ENCODE data around the gene NPIPB2.
"Not testable (repeated sequence)": the region's sequence is repeated elsewhere in the genome, so short reads cannot be mapped to it uniquely, and the experiment has no call there.

Gene NPIPB2

DNA sequence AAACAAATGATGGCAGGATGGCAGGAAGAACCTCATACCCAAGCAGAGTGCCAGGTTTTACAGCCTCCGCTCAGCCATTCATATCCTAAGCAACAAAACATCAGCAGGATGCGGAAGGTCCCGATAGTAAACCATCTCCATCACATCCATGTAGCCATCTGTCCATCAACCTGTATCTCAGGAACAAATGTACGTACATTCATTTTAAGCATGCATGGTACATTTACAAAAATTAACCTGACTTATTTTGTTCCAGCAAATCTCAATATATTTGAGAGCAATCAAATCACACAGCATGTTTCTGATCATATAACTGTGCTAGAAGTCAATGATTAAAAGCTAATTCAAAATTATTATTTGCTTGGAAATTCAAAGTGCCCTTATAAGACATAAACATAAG, at the start of gene NPIPB2:
Gene NPIPB2 (minus strand): TSS at position 101 of the 400 bp plus-strand sequence. CDS start 0 bp downstream, at position 101.
- not testable (repeated sequence) for TF ChIP-seq EGR1 (IDR thresholded peaks at IDR 0.05); YY1 (IDR thresholded peaks at IDR 0.05; ENCODE audit: low read depth)
- TF ChIP-seq, protein P1, sequence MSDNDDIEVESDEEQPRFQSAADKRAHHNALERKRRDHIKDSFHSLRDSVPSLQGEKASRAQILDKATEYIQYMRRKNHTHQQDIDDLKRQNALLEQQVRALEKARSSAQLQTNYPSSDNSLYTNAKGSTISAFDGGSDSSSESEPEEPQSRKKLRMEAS (IDR thresholded peaks at IDR 0.05) = not testable (repeated sequence)

DNA sequence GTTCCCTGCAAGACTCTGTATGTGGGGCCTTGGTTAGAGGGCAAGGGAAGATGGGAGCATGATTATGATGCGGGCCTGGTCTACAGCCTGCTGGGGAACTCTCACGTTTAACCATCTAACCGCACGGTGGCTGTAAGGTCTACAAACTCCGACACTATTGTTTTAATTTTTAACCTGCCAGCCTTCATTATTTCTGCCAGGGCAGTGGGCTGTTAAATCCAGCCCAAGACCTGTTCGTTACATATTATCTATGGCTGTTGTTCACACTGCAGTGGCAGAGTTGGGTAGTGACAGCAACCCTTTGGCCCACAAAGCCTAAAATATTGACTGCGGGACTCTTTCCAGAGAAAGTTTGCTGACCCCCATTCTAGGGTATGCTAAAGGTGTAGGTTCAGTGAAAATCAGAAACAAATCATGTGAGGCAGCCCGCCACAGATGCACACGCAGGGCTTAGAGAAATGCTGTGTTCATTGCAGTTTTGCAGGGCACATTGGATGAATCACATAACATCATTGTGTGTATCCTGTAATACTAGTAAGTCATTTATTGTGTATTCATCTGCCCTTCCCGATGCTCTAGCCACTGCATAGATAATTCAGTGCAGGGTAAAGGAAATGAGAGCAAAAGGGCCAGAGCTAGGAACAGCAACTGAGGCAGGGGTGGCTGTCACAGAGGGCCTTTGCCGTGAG, 49.0 kb upstream of the NPIPB2 start:
- TF ChIP-seq, protein P1 (IDR thresholded peaks at IDR 0.05) = no peak
- TF ChIP-seq ZBTB7A (IDR thresholded peaks at IDR 0.05; ENCODE audit: low read depth) (no peak), YY1 (IDR thresholded peaks at IDR 0.05; ENCODE audit: low read depth) (no peak), NFIC (IDR thresholded peaks at IDR 0.05) (no peak), TEAD4 (IDR thresholded peaks at IDR 0.05) (no peak), FOXM1 (IDR thresholded peaks at IDR 0.05; ENCODE audit: borderline replicate concordance, low read depth) (no peak), EGR1 (IDR thresholded peaks at IDR 0.05) (no peak), TAF1 (IDR thresholded peaks at IDR 0.05; ENCODE audit: low read depth) (no peak), EP300 (IDR thresholded peaks at IDR 0.05; ENCODE audit: borderline replicate concordance) (no peak), TCF12 (IDR thresholded peaks at IDR 0.05; ENCODE audit: low read depth) (no peak), RAD21 (IDR thresholded peaks at IDR 0.05; ENCODE audit: low read depth) (no peak), CEBPB (IDR thresholded peaks at IDR 0.05) (no peak)
- TF ChIP-seq, protein P2, sequence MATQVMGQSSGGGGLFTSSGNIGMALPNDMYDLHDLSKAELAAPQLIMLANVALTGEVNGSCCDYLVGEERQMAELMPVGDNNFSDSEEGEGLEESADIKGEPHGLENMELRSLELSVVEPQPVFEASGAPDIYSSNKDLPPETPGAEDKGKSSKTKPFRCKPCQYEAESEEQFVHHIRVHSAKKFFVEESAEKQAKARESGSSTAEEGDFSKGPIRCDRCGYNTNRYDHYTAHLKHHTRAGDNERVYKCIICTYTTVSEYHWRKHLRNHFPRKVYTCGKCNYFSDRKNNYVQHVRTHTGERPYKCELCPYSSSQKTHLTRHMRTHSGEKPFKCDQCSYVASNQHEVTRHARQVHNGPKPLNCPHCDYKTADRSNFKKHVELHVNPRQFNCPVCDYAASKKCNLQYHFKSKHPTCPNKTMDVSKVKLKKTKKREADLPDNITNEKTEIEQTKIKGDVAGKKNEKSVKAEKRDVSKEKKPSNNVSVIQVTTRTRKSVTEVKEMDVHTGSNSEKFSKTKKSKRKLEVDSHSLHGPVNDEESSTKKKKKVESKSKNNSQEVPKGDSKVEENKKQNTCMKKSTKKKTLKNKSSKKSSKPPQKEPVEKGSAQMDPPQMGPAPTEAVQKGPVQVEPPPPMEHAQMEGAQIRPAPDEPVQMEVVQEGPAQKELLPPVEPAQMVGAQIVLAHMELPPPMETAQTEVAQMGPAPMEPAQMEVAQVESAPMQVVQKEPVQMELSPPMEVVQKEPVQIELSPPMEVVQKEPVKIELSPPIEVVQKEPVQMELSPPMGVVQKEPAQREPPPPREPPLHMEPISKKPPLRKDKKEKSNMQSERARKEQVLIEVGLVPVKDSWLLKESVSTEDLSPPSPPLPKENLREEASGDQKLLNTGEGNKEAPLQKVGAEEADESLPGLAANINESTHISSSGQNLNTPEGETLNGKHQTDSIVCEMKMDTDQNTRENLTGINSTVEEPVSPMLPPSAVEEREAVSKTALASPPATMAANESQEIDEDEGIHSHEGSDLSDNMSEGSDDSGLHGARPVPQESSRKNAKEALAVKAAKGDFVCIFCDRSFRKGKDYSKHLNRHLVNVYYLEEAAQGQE (IDR thresholded peaks at IDR 0.05; ENCODE audit: low read depth) = no peak
- TF ChIP-seq, protein P3, sequence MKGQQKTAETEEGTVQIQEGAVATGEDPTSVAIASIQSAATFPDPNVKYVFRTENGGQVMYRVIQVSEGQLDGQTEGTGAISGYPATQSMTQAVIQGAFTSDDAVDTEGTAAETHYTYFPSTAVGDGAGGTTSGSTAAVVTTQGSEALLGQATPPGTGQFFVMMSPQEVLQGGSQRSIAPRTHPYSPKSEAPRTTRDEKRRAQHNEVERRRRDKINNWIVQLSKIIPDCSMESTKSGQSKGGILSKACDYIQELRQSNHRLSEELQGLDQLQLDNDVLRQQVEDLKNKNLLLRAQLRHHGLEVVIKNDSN (IDR thresholded peaks at IDR 0.05) = no peak

DNA sequence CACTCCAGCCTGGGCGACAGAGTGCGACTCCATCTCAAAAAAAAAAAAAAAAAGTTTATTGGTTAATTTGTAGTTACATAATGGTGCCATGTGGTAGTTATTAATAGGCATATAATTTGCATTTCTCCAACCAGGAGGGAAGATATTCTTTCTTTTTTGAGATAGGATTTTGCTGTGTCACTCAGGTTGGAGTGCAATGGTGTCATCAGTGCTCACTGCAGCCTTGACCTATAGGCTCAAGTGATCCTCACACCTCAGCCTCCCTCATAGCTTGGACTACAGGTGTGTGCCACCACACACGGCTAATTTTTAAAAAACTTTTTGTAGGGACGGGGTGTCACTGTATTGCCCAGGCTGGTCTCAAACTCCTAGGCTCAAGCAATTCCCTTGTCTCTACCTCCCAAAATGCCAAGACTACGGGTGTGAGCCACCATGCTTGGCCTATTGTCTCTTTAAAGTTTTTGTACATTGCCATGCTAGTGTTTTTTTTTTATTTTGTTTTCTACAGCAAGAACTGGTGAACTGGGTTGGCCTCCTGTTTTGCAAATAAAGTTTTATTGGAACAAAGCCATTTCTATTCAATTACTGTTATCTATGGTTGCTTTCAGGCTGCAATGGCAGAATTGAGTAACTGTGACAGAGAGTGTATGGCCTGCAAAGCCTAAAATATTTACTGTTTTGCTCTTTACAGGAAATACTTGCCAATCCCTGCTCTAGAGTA, 46.6 kb upstream of the NPIPB2 start:
- TF ChIP-seq TEAD4 (IDR thresholded peaks at IDR 0.05) (no peak), CEBPB (IDR thresholded peaks at IDR 0.05) (no peak), CREB1 (IDR thresholded peaks at IDR 0.05; ENCODE audit: low read depth) (no peak), YY1 (IDR thresholded peaks at IDR 0.05; ENCODE audit: low read depth) (no peak), TAF1 (IDR thresholded peaks at IDR 0.05; ENCODE audit: low read depth) (no peak), NFIC (IDR thresholded peaks at IDR 0.05) (no peak), ZBTB7A (IDR thresholded peaks at IDR 0.05; ENCODE audit: low read depth) (no peak), EP300 (IDR thresholded peaks at IDR 0.05; ENCODE audit: borderline replicate concordance) (no peak), RAD21 (IDR thresholded peaks at IDR 0.05; ENCODE audit: low read depth) (no peak), FOXM1 (IDR thresholded peaks at IDR 0.05; ENCODE audit: borderline replicate concordance, low read depth) (no peak), TCF12 (IDR thresholded peaks at IDR 0.05; ENCODE audit: low read depth) (no peak), EGR1 (IDR thresholded peaks at IDR 0.05) (no peak)
- TF ChIP-seq, protein P3 (IDR thresholded peaks at IDR 0.05) = no peak
- TF ChIP-seq, protein P1 (IDR thresholded peaks at IDR 0.05) = no peak
- TF ChIP-seq, protein P2 (IDR thresholded peaks at IDR 0.05; ENCODE audit: low read depth) = no peak

DNA sequence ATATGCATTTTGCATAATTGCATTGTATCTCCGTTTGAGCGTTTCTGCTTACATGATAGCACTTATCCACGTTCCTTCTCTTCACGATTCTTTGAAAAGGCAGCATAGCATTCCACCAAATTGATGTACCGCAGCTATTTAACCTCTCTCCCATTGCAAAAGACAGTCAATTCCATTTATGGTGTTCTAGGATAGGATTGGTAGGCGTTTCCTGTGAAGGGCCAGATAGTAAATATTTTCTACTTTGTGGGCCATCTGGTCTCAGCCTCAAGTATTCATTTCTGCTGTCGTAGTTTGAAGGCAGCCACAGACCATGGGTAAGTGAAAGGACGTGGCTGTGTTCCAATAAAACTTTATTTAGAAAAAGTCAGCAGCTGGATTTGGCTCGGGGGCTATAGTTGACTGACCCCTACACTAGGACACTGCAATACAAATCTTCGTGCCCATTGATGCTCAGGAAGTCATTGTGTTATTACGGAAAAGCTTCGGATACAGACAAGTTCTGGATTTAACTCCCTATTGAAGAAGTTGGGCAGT, 44.7 kb upstream of the NPIPB2 start:
- no peak for TF ChIP-seq CREB1 (IDR thresholded peaks at IDR 0.05; ENCODE audit: low read depth)
- TF ChIP-seq ZBTB7A (IDR thresholded peaks at IDR 0.05; ENCODE audit: low read depth) = no peak
- no peak for TF ChIP-seq TAF1 (IDR thresholded peaks at IDR 0.05; ENCODE audit: low read depth)
- TF ChIP-seq, protein P2 (IDR thresholded peaks at IDR 0.05; ENCODE audit: low read depth) = no peak
- no peak for TF ChIP-seq NFIC (IDR thresholded peaks at IDR 0.05)
